ENCODE measurements around the gene DIMT1. TPM values are rescaled to one million over a fixed set of nuclear protein-coding genes. Genes with fewer than 3 reads are reported as not detected.

Gene DIMT1
- total RNA-seq, 1 experiment from 2014 or later = 44.0 TPM

DNA sequence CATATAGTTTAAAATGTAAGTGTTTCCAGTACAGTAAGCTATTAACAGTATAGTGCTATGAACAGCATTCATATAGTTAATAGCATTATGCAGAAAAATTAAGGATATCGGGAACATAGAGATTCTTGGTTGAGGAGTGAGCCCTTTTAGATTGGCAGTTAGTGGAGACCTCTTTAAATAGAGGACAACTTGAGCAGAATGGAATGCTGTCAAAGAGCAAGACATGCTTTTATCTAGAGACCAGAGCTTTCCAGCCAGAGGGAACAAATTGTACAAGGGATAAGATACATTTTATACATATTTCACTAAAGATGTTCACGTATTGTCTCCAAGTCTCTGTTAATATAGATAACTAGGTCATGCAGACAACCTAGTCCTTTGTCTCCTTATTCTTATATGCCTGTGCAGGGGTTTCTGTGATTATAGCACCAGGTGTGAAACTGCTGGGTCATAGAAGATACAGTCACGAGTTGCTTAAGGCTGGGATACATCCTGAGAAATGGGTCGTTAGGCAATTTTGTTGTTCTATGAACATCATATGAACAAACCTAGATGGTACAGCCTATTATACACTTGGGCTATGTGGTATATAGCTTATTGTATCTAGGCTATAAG, 14.9 kb upstream of the DIMT1 start:
- H3K27ac Mint-ChIP-seq (ENCODE audit: low read depth, unreplicated experiment) = no peak overlapping the region
- H3K27me3 Mint-ChIP-seq (ENCODE audit: insufficient read depth, unreplicated experiment) = no peaks in the 10 kb centered on the region
- H3K36me3 Mint-ChIP-seq (ENCODE audit: insufficient read depth, unreplicated experiment) = peaks cover 15% of the 10 kb centered on the region
- intact Hi-C loops (cut with micrococcal nuclease) = no loop called here
- ChIA-PET CTCF (interaction anchor here (0.5 to 0.7 kb wide), 3 partner anchors 27 to 360 kb away, joined by 3 read pairs; no protein-coding TSS in a partner anchor), POLR2A (interaction anchor here (1.8 kb wide), 1 partner anchor 15 kb away, joined by 4 read pairs; the partner anchor contains the start of gene DIMT1)
- no peak for DNase-seq (ENCODE audit: unreplicated experiment)
- H3K4me1 Mint-ChIP-seq (ENCODE audit: insufficient read depth, unreplicated experiment) = peaks cover 15% of the 10 kb centered on the region
- no peaks in the 10 kb centered on the region for H3K9me3 Mint-ChIP-seq (ENCODE audit: unreplicated experiment)
- TF ChIP-seq CTCF (IDR thresholded peaks at IDR 0.05; ENCODE audit: unreplicated experiment) = no peak
- BruUV-seq (replicated peaks) = no TSS peak
- no peak overlapping the region for H3K4me3 Mint-ChIP-seq (ENCODE audit: unreplicated experiment)

DNA sequence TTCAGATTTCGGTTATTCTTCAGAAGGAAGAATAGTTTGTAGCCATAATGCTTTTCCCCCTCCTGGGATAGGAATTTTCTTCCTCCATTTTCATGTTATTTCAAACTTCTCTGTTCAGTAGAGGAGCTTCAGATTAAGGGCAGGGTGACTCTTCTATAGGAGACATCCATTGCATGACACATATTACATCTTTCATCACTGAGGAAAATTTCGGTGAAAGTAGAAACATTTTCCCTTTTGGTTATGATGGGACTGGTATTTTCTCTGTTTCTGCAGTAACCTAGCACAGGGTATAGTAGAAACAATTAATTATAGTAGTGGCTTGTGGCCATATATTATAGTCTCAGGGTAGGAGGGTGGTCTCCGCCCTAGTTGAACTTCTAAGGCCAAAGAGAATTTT, 10.0 kb upstream of the DIMT1 start:
- no peak for DNase-seq (ENCODE audit: unreplicated experiment)
- CTCF ChIA-PET = interaction anchor here (0.5 to 1.2 kb wide), 2 partner anchors 9 to 365 kb away, joined by 3 to 5 read pairs; no protein-coding TSS in a partner anchor
- Mint-ChIP-seq H3K27ac (ENCODE audit: low read depth, unreplicated experiment) (peak overlapping the region; percentile 97), H3K4me1 (ENCODE audit: insufficient read depth, unreplicated experiment) (peaks cover 11% of the 10 kb centered on the region), H3K36me3 (ENCODE audit: insufficient read depth, unreplicated experiment) (peaks cover 14% of the 10 kb centered on the region), H3K27me3 (ENCODE audit: insufficient read depth, unreplicated experiment) (no peaks in the 10 kb centered on the region), H3K4me3 (ENCODE audit: unreplicated experiment) (peak overlapping the region; percentile 95), H3K9me3 (ENCODE audit: unreplicated experiment) (no peaks in the 10 kb centered on the region)
- TF ChIP-seq CTCF (IDR thresholded peaks at IDR 0.05; ENCODE audit: unreplicated experiment) = no peak
- intact Hi-C loops (cut with micrococcal nuclease) = no loop called here
- POLR2A ChIA-PET = interaction anchor here (0.8 to 3.8 kb wide), 6 partner anchors 8 to 1467 kb away, joined by 3 to 103 read pairs (median 6); partner anchors contain the start of gene DIMT1
- no TSS peak for BruUV-seq (replicated peaks)

DNA sequence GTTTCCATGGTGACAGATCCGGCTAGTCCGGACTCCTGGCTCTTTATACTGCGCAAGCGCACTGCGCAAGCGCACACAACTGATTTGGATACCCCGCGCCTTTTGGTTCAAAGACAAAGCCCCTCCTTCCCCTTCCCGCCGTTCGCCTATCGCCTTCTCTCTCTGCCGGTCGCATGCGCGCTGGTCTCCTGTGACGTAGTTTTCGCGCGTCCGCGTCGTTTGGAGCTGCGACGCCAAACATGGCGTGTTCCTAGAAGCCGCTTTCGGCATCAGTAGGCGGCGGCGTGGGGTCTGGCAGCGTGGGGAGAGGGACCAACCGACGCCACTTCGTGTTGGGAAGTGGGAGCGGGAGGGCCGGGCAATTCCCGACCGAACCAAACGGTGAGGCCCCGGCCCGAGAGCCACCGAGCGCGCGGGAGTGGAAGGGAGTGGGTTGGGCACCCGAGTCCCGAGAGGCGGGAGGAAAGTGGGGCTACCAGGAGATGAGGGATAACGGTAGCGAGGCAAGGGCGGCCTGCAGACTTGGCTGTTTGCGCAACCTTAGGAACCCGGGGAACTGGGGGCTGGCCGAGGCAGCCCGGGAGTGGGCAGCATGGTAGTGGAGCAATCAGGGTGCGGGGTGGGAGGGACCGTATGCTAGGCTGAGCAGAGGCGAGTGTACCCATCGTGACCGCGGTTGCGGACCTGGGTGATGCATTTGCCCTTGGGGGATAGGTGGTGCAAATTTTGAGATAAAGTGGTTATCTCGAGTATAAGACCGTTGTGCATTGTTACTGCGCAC, 9.0 kb upstream of the DIMT1 start, which contains the start of gene IPO11:
Gene IPO11 (plus strand): TSS at position 215 of the 781 bp plus-strand sequence. CDS start 24,517 bp downstream, outside the sequence.
- H3K36me3 Mint-ChIP-seq (ENCODE audit: insufficient read depth, unreplicated experiment) = peaks cover 11% of the 10 kb centered on the region
- H3K27me3 Mint-ChIP-seq (ENCODE audit: insufficient read depth, unreplicated experiment) = no peaks in the 10 kb centered on the region
- TF ChIP-seq CTCF (IDR thresholded peaks at IDR 0.05; ENCODE audit: unreplicated experiment) = no peak
- H3K27ac Mint-ChIP-seq (ENCODE audit: low read depth, unreplicated experiment) = peak within 1 kb of the TSS; percentile 97
- no peaks in the 10 kb centered on the region for H3K9me3 Mint-ChIP-seq (ENCODE audit: unreplicated experiment)
- ChIA-PET CTCF (interaction anchor here (0.8 to 1.2 kb wide), 3 partner anchors 8 to 9 kb away, joined by 4 to 8 read pairs (median 5); partner anchors contain the start of gene DIMT1), POLR2A (interaction anchor here (0.6 to 3.8 kb wide), 14 partner anchors 8 to 1466 kb away, joined by 3 to 103 read pairs (median 3); partner anchors contain the start of gene DIMT1)
- H3K4me3 Mint-ChIP-seq (ENCODE audit: unreplicated experiment) = peak within 1 kb of the TSS; percentile 95
- no TSS peak for BruUV-seq (replicated peaks)
- DNase-seq (ENCODE audit: unreplicated experiment) = peak; percentile 99
- intact Hi-C loops (cut with micrococcal nuclease) = no loop called here
- peaks cover 11% of the 10 kb centered on the region for H3K4me1 Mint-ChIP-seq (ENCODE audit: insufficient read depth, unreplicated experiment)

Data from MCF 10A (cell line).